HG02678 (cell line): ENCODE measurements around the gene BTN1A1.
"Not testable (repeated sequence)": the region's sequence is repeated elsewhere in the genome, so short reads cannot be mapped to it uniquely, and the experiment has no call there.

Source experiments
- ATAC-seq: cut with Tn5 transposase; IDR thresholded peaks from one replicate; pipeline ENCODE4 v1.9.1; 2021; ENCODE audit warnings: mild to moderate bottlenecking, moderate library complexity; ENCODE audit not compliant: unreplicated experiment

Gene BTN1A1

GRCh38 chr6:26536571-26537159 is 36.6 kb downstream of the BTN1A1 start:
- ATAC-seq: no peak

- peak; percentile 35 for ATAC-seq
These were observed 37.2 kb downstream of the BTN1A1 start for GRCh38 chr6:26537160-26537845.

GRCh38 chr6:26537846-26538571 is 37.9 kb downstream of the BTN1A1 start, which contains the start of gene HMGN4:
Gene HMGN4 (plus strand): TSS chr6:26538366. CDS start chr6:26545207, 6,841 bp downstream.
- peak; percentile 55 for ATAC-seq

- ATAC-seq: no peak
These were observed 38.4 kb downstream of the BTN1A1 start for GRCh38 chr6:26538572-26538902.

- no peak for ATAC-seq
These were observed 39.0 kb downstream of the BTN1A1 start for GRCh38 chr6:26539071-26539615.

- ATAC-seq: no peak
These were observed 41.5 kb downstream of the BTN1A1 start for GRCh38 chr6:26541579-26541978.

- ATAC-seq: no peak
These were observed 43.9 kb downstream of the BTN1A1 start for GRCh38 chr6:26543953-26544352.

- ATAC-seq: no peak
These were observed 44.4 kb downstream of the BTN1A1 start for GRCh38 chr6:26544473-26544872.

- no peak for ATAC-seq
These were observed 45.5 kb downstream of the BTN1A1 start for GRCh38 chr6:26545627-26546026.

GRCh38 chr6:26547363-26547762 is 47.3 kb downstream of the BTN1A1 start:
- not testable (repeated sequence) for ATAC-seq

GRCh38 chr6:26550250-26550993 is 50.3 kb downstream of the BTN1A1 start:
- ATAC-seq: no peak

- no peak for ATAC-seq
These were observed 52.1 kb downstream of the BTN1A1 start for GRCh38 chr6:26552205-26552604.

- no peak for ATAC-seq
These were observed 52.6 kb downstream of the BTN1A1 start for GRCh38 chr6:26552640-26553188.

- ATAC-seq: peak; percentile 39
These were observed 53.1 kb downstream of the BTN1A1 start for GRCh38 chr6:26553264-26553634.

- ATAC-seq: peak; percentile 35
These were observed 53.7 kb downstream of the BTN1A1 start for GRCh38 chr6:26553635-26554446.

GRCh38 chr6:26554447-26554696 is 54.3 kb downstream of the BTN1A1 start:
- ATAC-seq: no peak

GRCh38 chr6:26554697-26555504 is 54.8 kb downstream of the BTN1A1 start:
- ATAC-seq: peak; percentile 34

- no peak for ATAC-seq
These were observed 55.6 kb downstream of the BTN1A1 start for GRCh38 chr6:26555505-26556262.
